ENCODE data around the gene KLLN. TPM values are rescaled to one million over a fixed set of nuclear protein-coding genes. Genes with fewer than 3 reads are reported as not detected.
A peak's percentile ranks its signal among the peaks of the same experiment; 100 is the strongest.
"Not testable (repeated sequence)": the region's sequence is repeated elsewhere in the genome, so short reads cannot be mapped to it uniquely, and the experiment has no call there.

The KLLN gene
- total RNA-seq, 1 donor from 2014 or later: 0.69 TPM

GRCh38 chr10:87866412-87866974, 3.2 kb upstream of the KLLN start:
- no peak for DNase-seq (ENCODE audit: low spot score)

DNA sequence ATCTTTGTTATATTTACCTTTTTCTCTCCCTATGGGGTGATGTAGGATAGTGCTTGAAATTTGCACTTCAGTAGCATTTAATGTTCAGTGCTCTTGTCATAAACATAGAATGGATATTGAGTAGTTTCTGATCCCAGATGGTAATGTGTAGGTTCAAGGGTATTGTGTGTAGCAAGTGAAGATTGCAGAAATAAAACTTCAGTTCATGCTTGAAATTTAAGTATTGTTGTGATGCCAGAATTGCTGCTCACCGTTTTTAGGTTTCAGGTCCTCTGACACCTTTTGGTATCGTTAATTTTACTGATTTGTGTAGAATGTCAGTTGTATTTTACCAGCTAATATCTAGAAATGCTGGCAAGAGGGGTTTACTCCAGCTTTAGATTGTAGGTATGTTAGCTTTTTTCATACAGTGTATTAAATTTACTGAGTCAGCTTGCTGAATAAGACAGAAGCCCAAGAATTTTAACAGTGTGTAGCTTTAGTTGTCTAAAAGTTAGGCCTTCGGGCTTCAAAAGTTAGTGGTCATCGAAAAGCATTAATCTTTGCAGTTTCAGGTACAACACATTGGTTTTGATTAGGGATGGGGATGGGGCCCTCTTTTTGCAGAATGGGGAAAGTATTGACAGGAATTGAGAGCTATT, 2.0 kb upstream of the KLLN start:
- DNase-seq (ENCODE audit: low spot score): no peak

DNA sequence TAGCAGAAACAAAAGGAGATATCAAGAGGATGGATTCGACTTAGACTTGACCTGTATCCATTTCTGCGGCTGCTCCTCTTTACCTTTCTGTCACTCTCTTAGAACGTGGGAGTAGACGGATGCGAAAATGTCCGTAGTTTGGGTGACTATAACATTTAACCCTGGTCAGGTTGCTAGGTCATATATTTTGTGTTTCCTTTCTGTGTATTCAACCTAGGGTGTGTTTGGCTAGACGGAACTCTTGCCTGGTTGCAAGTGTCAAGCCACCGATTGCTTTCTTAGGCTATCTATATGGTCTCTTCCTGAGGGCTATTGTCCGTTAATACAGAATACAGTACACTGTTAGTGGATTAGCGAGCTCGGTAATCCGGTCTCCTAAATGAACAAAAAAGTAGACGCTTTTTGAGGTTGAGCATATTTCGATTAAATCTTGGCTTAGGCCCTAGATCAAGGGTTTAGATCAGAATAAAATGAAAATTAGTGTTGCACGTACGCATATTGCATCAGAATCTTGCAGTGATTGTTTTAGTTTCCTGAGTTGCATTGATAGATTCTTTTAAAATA, 1.2 kb upstream of the KLLN start:
- DNase-seq (ENCODE audit: low spot score): no peak

GRCh38 chr10:87863951-87864495, 690 bp upstream of the KLLN start:
- DNase-seq (ENCODE audit: low spot score): not testable (repeated sequence)

GRCh38 chr10:87862679-87863052, 667 bp downstream of the KLLN start:
- no peak for DNase-seq (ENCODE audit: low spot score)

DNA sequence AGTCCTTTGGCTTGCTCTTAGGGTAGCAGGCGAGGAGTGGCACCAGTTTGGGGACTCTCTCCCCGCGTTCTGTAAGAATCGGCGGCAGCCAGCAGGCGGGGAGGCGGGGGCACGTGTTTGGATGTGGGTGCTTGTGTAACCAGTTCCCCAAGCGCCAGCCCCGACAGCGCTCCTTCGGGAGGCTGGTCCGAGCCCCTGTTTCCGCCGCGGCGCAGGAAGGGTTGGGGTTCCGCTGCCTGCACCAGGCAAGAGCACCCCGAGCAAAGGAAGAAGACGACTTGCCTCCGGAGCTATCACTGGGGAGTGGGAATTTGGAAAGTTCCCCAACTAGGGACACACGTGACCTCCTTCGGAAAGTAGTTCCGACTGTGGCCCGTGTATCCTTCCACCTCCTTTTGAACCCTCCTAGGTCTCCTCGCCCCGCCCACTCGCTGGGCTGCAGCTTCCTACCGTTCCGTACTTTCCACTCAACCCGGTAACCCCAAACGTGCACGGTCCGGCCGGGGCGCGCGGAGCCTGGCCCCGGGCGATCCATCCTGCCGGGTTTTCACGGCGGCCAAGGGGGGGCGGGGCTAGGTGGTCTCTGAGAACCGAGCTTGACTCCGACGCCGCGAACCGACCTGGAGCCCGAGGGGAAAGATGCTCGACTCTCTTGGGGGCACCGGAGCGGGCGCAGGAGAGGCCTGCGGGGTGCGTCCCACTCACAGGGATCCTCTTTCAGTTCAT, 1.2 kb downstream of the KLLN start:
- DNase-seq (ENCODE audit: low spot score): peak; percentile 97

- peak; percentile 76 for DNase-seq (ENCODE audit: low spot score)
These were observed 1.8 kb downstream of the KLLN start for GRCh38 chr10:87861566-87861952.

- DNase-seq (ENCODE audit: low spot score): no peak
These were observed 2.4 kb downstream of the KLLN start for GRCh38 chr10:87860816-87861403.

GRCh38 chr10:87860156-87860795, 3.1 kb downstream of the KLLN start:
- DNase-seq (ENCODE audit: low spot score): peak; percentile 43

GRCh38 chr10:87855665-87856064, 7.7 kb downstream of the KLLN start:
- not testable (repeated sequence) for DNase-seq (ENCODE audit: low spot score)

GRCh38 chr10:87855247-87855646, 8.1 kb downstream of the KLLN start:
- not testable (repeated sequence) for DNase-seq (ENCODE audit: low spot score)

DNA sequence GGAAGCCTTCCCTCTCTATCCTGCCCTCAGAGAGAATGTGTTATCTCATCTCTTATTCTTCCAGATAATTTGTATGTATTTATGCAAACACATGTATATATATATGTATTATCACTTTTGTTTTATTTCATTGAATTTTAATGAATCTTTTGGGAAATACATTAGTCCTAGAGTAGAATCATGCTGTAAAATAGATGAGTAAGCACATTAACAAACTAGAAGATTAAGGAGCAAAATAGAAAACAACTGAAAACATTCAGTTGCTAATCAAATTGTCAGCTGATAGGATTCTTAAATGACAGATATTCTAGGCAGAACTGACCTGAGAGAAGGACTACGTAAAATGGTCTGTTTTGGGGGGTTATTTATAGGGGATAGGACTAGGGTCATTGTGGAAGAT, 11.2 kb downstream of the KLLN start:
- no peak for DNase-seq (ENCODE audit: low spot score)

GRCh38 chr10:87850742-87851205, 12.6 kb downstream of the KLLN start:
- peak; percentile 64 for DNase-seq (ENCODE audit: low spot score)

DNA sequence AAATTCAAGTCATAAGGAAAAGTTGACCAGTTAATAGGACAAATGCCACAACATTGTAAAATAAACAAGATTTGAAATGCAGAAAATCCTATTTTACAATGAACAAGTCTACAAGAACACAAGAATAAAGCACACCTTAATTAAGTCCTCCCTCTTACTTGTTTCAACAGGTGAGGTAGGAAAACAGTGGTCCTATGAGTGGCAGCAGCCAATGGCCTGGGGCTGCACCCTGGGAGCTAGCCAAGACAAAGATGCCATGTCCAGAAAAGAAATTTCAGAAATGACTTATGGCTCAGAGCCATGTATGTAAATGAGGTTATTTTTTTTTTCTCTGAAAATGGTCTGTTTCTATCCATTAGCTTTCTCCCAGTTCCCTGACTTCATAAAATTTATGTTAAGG, 14.3 kb downstream of the KLLN start:
- DNase-seq (ENCODE audit: low spot score): no peak

DNA sequence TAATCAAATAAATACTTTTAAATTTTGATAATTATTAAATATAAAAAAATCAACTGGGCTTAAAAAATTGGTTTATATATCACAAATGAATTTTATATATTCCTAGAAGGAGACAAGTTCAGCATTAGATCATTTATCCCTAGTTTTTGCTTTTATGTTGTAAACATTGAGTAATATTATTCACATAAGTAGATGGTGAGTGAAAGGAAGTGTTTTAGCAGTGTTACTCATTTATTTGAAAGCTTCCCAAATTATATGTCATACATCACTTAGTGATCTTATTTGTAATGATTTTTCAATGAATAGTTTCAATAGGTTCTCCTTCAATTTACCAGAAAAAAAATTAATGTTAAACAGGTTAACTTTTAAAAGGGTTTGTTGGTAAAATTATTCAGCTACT, 15.8 kb downstream of the KLLN start:
- no peak for DNase-seq (ENCODE audit: low spot score)

- DNase-seq (ENCODE audit: low spot score): not testable (repeated sequence)
These were observed 16.6 kb downstream of the KLLN start for GRCh38 chr10:87846711-87847110.

DNA sequence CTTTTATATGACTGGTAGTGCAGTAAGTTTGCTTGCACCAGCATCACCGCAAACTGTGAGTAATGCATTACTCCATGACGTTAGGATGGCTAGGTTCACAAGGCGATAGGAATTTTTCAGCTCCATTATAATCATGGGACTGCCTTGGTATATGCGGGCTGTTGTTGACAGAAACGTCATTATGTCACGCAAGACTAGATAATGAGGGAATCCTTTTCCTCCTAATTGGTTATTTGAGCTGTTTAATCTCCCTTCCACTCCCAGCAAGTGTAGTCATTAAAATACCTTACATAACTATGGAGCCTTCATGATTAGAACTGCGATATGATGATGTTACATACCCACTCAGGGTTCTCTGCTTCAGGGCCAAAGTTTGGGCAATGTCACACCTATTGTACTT, 17.3 kb downstream of the KLLN start:
- DNase-seq (ENCODE audit: low spot score): no peak

DNA sequence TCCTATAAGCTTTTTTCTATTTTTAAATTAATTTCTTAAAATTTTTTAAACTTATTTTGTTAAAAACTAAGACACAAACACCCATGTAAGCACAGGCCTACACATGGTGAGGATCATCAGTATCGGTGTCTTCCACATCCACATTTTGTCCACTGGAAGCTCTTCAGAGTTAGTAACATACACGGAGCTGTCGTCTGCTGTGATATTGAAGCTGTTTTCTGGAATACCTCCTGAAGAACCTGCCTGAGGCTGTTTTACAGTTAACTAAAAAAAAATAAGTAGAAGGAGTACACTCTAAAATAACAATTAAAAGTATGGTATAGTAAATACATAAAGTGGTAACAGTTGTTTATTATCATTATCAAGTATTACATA, 17.7 kb downstream of the KLLN start:
- DNase-seq (ENCODE audit: low spot score): no peak

- DNase-seq (ENCODE audit: low spot score): no peak
These were observed 18.3 kb downstream of the KLLN start for GRCh38 chr10:87844837-87845623.

- no peak for DNase-seq (ENCODE audit: low spot score)
These were observed 19.6 kb downstream of the KLLN start for GRCh38 chr10:87843714-87844113.

Measured in mucosa of gallbladder (tissue), 1 donor.